HepG2 (cell line): ENCODE data around the gene PRR23E. TPM values are rescaled to one million over a fixed set of nuclear protein-coding genes. Genes with fewer than 3 reads are reported as not detected.

ENCODE experiments used
- ATAC-seq: fragments of 200-7000 bp; cut with Tn5 transposase; 3 replicates; pipeline ENCODE4 v1.9.1; 2020; ENCODE audit warnings: mild to moderate bottlenecking, moderate library complexity
- BruUV-seq: library from RNA; stranded (reverse); fragments of 400-500 nt; replicated peaks from 2 replicates; lab custom pipeline; 2021; lab: Mats Ljungman, UMichigan
- CTCF ChIA-PET: fragments of 300-600 bp; formaldehyde crosslinking; extraction: SDS; loops from one replicate; lab custom pipeline; 2021; ENCODE audit warnings: low total read pairs, inconsistent platforms, low intra/inter-chr PET ratio; lab: Yijun Ruan, JAX
- POLR2A ChIA-PET: fragments of 350-600 bp; sonication (Branson Sonifier 250); formaldehyde crosslinking; loops from one replicate; lab custom pipeline; 2020; ENCODE audit warnings: antibody characterized with exemption, inconsistent platforms; lab: Yijun Ruan, JAX
- DNase-seq: peaks from one replicate; pipeline ENCODE4 v3.0.0-alpha.2; 2015; ENCODE audit warnings: low spot score
- FAIRE-seq: peaks from 3 replicates; lab custom pipeline; 2011; peaks lifted over from hg19 to GRCh38; lab: Jason Lieb, UNC
- H2AFZ ChIP-seq: one replicate; pipeline ENCODE4 v1.6.1; 2011; ENCODE audit warnings: low read length, inconsistent platforms
- H3K27ac ChIP-seq: fragments of 300-600 bp; 3 replicates; pipeline ENCODE4 v1.8.0; 2011; ENCODE audit warnings: mixed run types, mild to moderate bottlenecking, mixed read lengths, low read length, inconsistent platforms; ENCODE audit not compliant: insufficient read depth; ENCODE audit errors: extremely low read length
- H3K27me3 ChIP-seq, 2 experiments: fragments of 200-600 bp in 1 of 2; 2 replicates in 1 of 2; 3 replicates in 1 of 2; pipeline versions ENCODE4 v1.6.0 to v1.8.0; 2011; ENCODE audit warnings: low read length in 2 of 2, mild to moderate bottlenecking in 2 of 2, moderate library complexity in 2 of 2, inconsistent platforms in 1 of 2; ENCODE audit not compliant: insufficient read depth in 2 of 2, control insufficient read depth in 1 of 2
- H3K36me3 ChIP-seq, 2 experiments: fragments of 200-600 bp in 1 of 2; replicated peaks in 1 of 2; 2 replicates in 1 of 2; 3 replicates in 1 of 2; pipeline versions ENCODE4 v1.5.1 to v1.8.0; 2011; ENCODE audit warnings: low read length in 2 of 2, inconsistent platforms in 1 of 2; ENCODE audit not compliant: insufficient read depth in 2 of 2, control insufficient read depth in 1 of 2
- H3K4me1 ChIP-seq: 2 replicates; pipeline ENCODE4 v1.5.1; 2012; ENCODE audit warnings: low read length, inconsistent platforms; ENCODE audit not compliant: insufficient read depth
- H3K4me2 ChIP-seq: 2 replicates; pipeline ENCODE4 v1.6.0; 2011; ENCODE audit warnings: low read depth, low read length, inconsistent platforms
- H3K4me3 ChIP-seq, 3 experiments: fragments of 200-600 bp in 1 of 3; sonication (generic), shearing (Covaris generic) in 1 of 3; replicated peaks in 1 of 3; 2 replicates each; pipeline ENCODE4 v1.5.1; 2011 to 2016; ENCODE audit warnings: low read length in 3 of 3, inconsistent platforms in 2 of 3, low read depth in 2 of 3, mild to moderate bottlenecking in 2 of 3, control low read depth in 1 of 3, mixed read lengths in 1 of 3; ENCODE audit not compliant: insufficient read depth in 1 of 3
- H3K79me2 ChIP-seq: one replicate; pipeline ENCODE4 v1.6.1; 2011; ENCODE audit warnings: low read length, inconsistent platforms; ENCODE audit not compliant: insufficient read depth
- H3K9ac ChIP-seq: 2 replicates; pipeline ENCODE4 v1.6.0; 2011; ENCODE audit warnings: mild to moderate bottlenecking, low read depth, low read length, inconsistent platforms; ENCODE audit not compliant: insufficient read depth
- H3K9me3 ChIP-seq: 2 replicates; pipeline ENCODE4 v1.5.1; 2012; ENCODE audit warnings: mild to moderate bottlenecking, low read length
- H4K20me1 ChIP-seq: 2 replicates; pipeline ENCODE4 v1.6.0; 2011; ENCODE audit warnings: inconsistent platforms, mild to moderate bottlenecking, low read length, moderate library complexity; ENCODE audit not compliant: insufficient read depth
- CBX1 ChIP-seq: IDR thresholded peaks from one replicate; pipeline ENCODE4 v1.6.1; 2016; ENCODE audit warnings: antibody characterized with exemption, low read depth
- CREB1 ChIP-seq, 2 experiments: fragments of 450-650 bp in 1 of 2; IDR thresholded peaks; 2 replicates each; pipeline ENCODE4 v1.6.1; 2016 to 2017; ENCODE audit warnings: control low read depth in 1 of 2, mild to moderate bottlenecking in 1 of 2, missing compliant biosample characterization in 1 of 2, missing genetic modification characterization in 1 of 2
- GTF3A ChIP-seq: sonication (generic); formaldehyde crosslinking; conservative IDR thresholded peaks from 2 replicates; pipeline ENCODE4 v1.4.0; 2020; ENCODE audit warnings: mild to moderate bottlenecking, missing genetic modification reagents
- HIVEP1 ChIP-seq: sonication (generic); formaldehyde crosslinking; IDR thresholded peaks from 2 replicates; pipeline ENCODE4 v1.4.0; 2020; ENCODE audit warnings: mild to moderate bottlenecking, missing genetic modification reagents
- NFE2L1 ChIP-seq: sonication (generic); formaldehyde crosslinking; IDR thresholded peaks from 2 replicates; pipeline ENCODE4 v1.4.0; 2020; ENCODE audit warnings: missing genetic modification reagents, mild to moderate bottlenecking, borderline replicate concordance
- POLR2AphosphoS5 ChIP-seq: IDR thresholded peaks from 2 replicates; pipeline ENCODE4 v1.6.1; 2012; ENCODE audit warnings: low read depth, low read length
- PRPF4 ChIP-seq: fragments of 200-400 bp; formaldehyde crosslinking; IDR thresholded peaks from 2 replicates; pipeline ENCODE4 v1.6.1; 2016; ENCODE audit warnings: low read length, low read depth; ENCODE audit not compliant: poor library complexity, severe bottlenecking
- ZFP90 ChIP-seq: sonication (generic); formaldehyde crosslinking; IDR thresholded peaks from 2 replicates; pipeline ENCODE4 v1.8.0; 2022; ENCODE audit warnings: missing genetic modification reagents, mild to moderate bottlenecking, inconsistent platforms, borderline replicate concordance
- ZNF230 ChIP-seq: sonication (generic); formaldehyde crosslinking; IDR thresholded peaks from 2 replicates; pipeline ENCODE4 v1.4.0; 2020; ENCODE audit warnings: mild to moderate bottlenecking, missing genetic modification reagents
- ZNF3 ChIP-seq: IDR thresholded peaks from 2 replicates; pipeline ENCODE4 v1.7.0; 2017; ENCODE audit warnings: inconsistent platforms
- ZNF335 ChIP-seq: sonication (generic); formaldehyde crosslinking; IDR thresholded peaks from 2 replicates; pipeline ENCODE4 v1.4.0; 2020; ENCODE audit warnings: missing genetic modification reagents
- ZNF460 ChIP-seq: sonication (generic); formaldehyde crosslinking; IDR thresholded peaks from 2 replicates; pipeline ENCODE4 v1.5.1; 2020; ENCODE audit warnings: missing genetic modification reagents, mild to moderate bottlenecking, borderline replicate concordance
- ZNF543 ChIP-seq: sonication (generic); formaldehyde crosslinking; IDR thresholded peaks from 2 replicates; pipeline ENCODE4 v1.4.0; 2020; ENCODE audit warnings: mild to moderate bottlenecking, missing genetic modification reagents
- ZNF556 ChIP-seq: sonication (generic); formaldehyde crosslinking; IDR thresholded peaks from 2 replicates; pipeline ENCODE4 v1.4.0; 2020; ENCODE audit warnings: mild to moderate bottlenecking, missing genetic modification reagents, borderline replicate concordance
- ZNF615 ChIP-seq: sonication (generic); formaldehyde crosslinking; IDR thresholded peaks from 2 replicates; pipeline ENCODE4 v1.5.0; 2020; ENCODE audit warnings: mild to moderate bottlenecking, missing genetic modification reagents, borderline replicate concordance
- ZNF75D ChIP-seq: sonication (generic); formaldehyde crosslinking; IDR thresholded peaks from 2 replicates; pipeline ENCODE4 v1.8.1; 2023; ENCODE audit warnings: missing genetic modification reagents, mild to moderate bottlenecking, borderline replicate concordance
- ZNF782 ChIP-seq: sonication (generic); formaldehyde crosslinking; IDR thresholded peaks from 2 replicates; pipeline ENCODE4 v1.4.0; 2020; ENCODE audit warnings: missing genetic modification reagents, mild to moderate bottlenecking, borderline replicate concordance
- WGBS: methylation state at CpG from one replicate; pipeline ENCODE4 v1.1.6; 2017; ENCODE audit warnings: low lambda C conversion rate; 5-methylcytosine and 5-hydroxymethylcytosine counted together
- in situ Hi-C: cut with HindIII; loops from 2 replicates; pipeline ENCODE4 v1.10.0; 2017; ENCODE audit warnings: low pct_unique_long_range_greater_than_20kb; ENCODE audit not compliant: extremely low pct_ligation_motif_present
- intact Hi-C: fragments of 100-400 bp; cut with micrococcal nuclease; formaldehyde crosslinking; loops from one replicate; pipeline ENCODE4 v1.10.0; 2022; ENCODE audit not compliant: unreplicated experiment
- polyA plus RNA-seq, 8 experiments: library from polyadenylated mRNA; depleted of rRNA in 3 of 8; stranded (reverse) in 7 of 8; unstranded in 1 of 8; fragments of >200 nt; fragmentation: Illumina TruSeq in 4 of 8; extraction: Trizol in 4 of 8; gene quantifications; 2 replicates each; pipeline versions ENCODE4 v1.2.1 to v1.2.3, GENCODE V29; 2011 to 2016; ENCODE audit warnings: low read depth in 4 of 8, missing spikeins in 1 of 8, mixed read lengths in 1 of 8; ENCODE audit not compliant: insufficient read depth in 1 of 8
- total RNA-seq, 5 experiments: library from RNA; depleted of rRNA; stranded (reverse); fragments of >200 nt; fragmentation: Illumina TruSeq; extraction: Trizol; gene quantifications; 2 replicates each; pipeline ENCODE4 v1.2.3, GENCODE V29; 2016; ENCODE audit warnings: low read depth in 1 of 5

Gene PRR23E
- total and polyA plus RNA-seq, 2 of the 13 experiments (the other 11 are each of a cell fraction or from before 2014, with no cell fraction given), result not detected

GRCh38 chr3:127147291-127147885, 45.5 kb upstream of the PRR23E start:
- no peaks in the 10 kb centered on the region for H3K9me3 ChIP-seq
- TF ChIP-seq ZNF782 (CRISPR knock-in tag) (no peak), CREB1 (IDR thresholded peaks at IDR 0.05) (no peak), CREB1 (CRISPR knock-in tag; IDR thresholded peaks at IDR 0.05) (no peak), ZNF615 (no peak), CBX1 (no peak), HIVEP1 (CRISPR knock-in tag) (no peak), ZNF556 (CRISPR knock-in tag) (no peak), ZFP90 (CRISPR knock-in tag) (no peak), ZNF75D (CRISPR knock-in tag) (no peak), NFE2L1 (no peak), ZNF543 (CRISPR knock-in tag) (no peak), ZNF3 (CRISPR knock-in tag) (no peak), PRPF4 (no peak), ZNF460 (no peak), ZNF335 (CRISPR knock-in tag) (no peak), GTF3A (CRISPR knock-in tag) (no peak), ZNF230 (CRISPR knock-in tag) (no peak), POLR2AphosphoS5 (no peak)
- in situ Hi-C loops (no loop called here), intact Hi-C loops (no loop called here)
- ATAC-seq, result no peak
- H2AFZ ChIP-seq, result no peak overlapping the region
- POLR2A ChIA-PET, result no interaction called here
- no peak overlapping the region for H3K9ac ChIP-seq
- no peaks in the 10 kb centered on the region for H4K20me1 ChIP-seq
- FAIRE-seq, result no peak
- H3K4me3 ChIP-seq, result no peak overlapping the region
- CTCF ChIA-PET, result no interaction called here
- WGBS, result 4% methylated on average over 6 of the region's 8 CpGs
- no peak for DNase-seq
- peaks cover 3 to 33% of the 10 kb centered on the region in 2 experiments for H3K27me3 ChIP-seq
- H3K36me3 ChIP-seq, result no peaks in the 10 kb centered on the region
- no peak overlapping the region for H3K4me2 ChIP-seq
- H3K79me2 ChIP-seq, result no peaks in the 10 kb centered on the region
- no peak overlapping the region for H3K27ac ChIP-seq
- BruUV-seq, result no TSS peak
- H3K4me1 ChIP-seq, result no peaks in the 10 kb centered on the region
